HepG2 (cell line): Measurements from ENCODE around the gene SLC35D2. TPM values are rescaled to one million over a fixed set of nuclear protein-coding genes. Genes with fewer than 3 reads are reported as not detected.
A peak's percentile ranks its signal among the peaks of the same experiment; 100 is the strongest.

Experiments used
- ATAC-seq: fragments of 200-7000 bp; cut with Tn5 transposase; 3 replicates; pipeline ENCODE4 v1.9.1; 2020; ENCODE audit warnings: mild to moderate bottlenecking, moderate library complexity
- BruUV-seq: library from RNA; stranded (reverse); fragments of 400-500 nt; replicated peaks from 2 replicates; lab custom pipeline; 2021; lab: Mats Ljungman, UMichigan
- CTCF ChIA-PET: fragments of 300-600 bp; formaldehyde crosslinking; extraction: SDS; loops from one replicate; lab custom pipeline; 2021; ENCODE audit warnings: low total read pairs, inconsistent platforms, low intra/inter-chr PET ratio; lab: Yijun Ruan, JAX
- POLR2A ChIA-PET: fragments of 350-600 bp; sonication (Branson Sonifier 250); formaldehyde crosslinking; loops from one replicate; lab custom pipeline; 2020; ENCODE audit warnings: antibody characterized with exemption, inconsistent platforms; lab: Yijun Ruan, JAX
- DNase-seq: peaks from one replicate; pipeline ENCODE4 v3.0.0-alpha.2; 2015; ENCODE audit warnings: low spot score
- FAIRE-seq: peaks from 3 replicates; lab custom pipeline; 2011; peaks lifted over from hg19 to GRCh38; lab: Jason Lieb, UNC
- H2AFZ ChIP-seq: one replicate; pipeline ENCODE4 v1.6.1; 2011; ENCODE audit warnings: low read length, inconsistent platforms
- H3K27ac ChIP-seq: fragments of 300-600 bp; 3 replicates; pipeline ENCODE4 v1.8.0; 2011; ENCODE audit warnings: mixed run types, mild to moderate bottlenecking, mixed read lengths, low read length, inconsistent platforms; ENCODE audit not compliant: insufficient read depth; ENCODE audit errors: extremely low read length
- H3K27me3 ChIP-seq, 2 experiments: fragments of 200-600 bp in 1 of 2; 2 replicates in 1 of 2; 3 replicates in 1 of 2; pipeline versions ENCODE4 v1.6.0 to v1.8.0; 2011; ENCODE audit warnings: low read length in 2 of 2, mild to moderate bottlenecking in 2 of 2, moderate library complexity in 2 of 2, inconsistent platforms in 1 of 2; ENCODE audit not compliant: insufficient read depth in 2 of 2, control insufficient read depth in 1 of 2
- H3K36me3 ChIP-seq, 2 experiments: fragments of 200-600 bp in 1 of 2; replicated peaks in 1 of 2; 2 replicates in 1 of 2; 3 replicates in 1 of 2; pipeline versions ENCODE4 v1.5.1 to v1.8.0; 2011; ENCODE audit warnings: low read length in 2 of 2, inconsistent platforms in 1 of 2; ENCODE audit not compliant: insufficient read depth in 2 of 2, control insufficient read depth in 1 of 2
- H3K4me1 ChIP-seq: 2 replicates; pipeline ENCODE4 v1.5.1; 2012; ENCODE audit warnings: low read length, inconsistent platforms; ENCODE audit not compliant: insufficient read depth
- H3K4me2 ChIP-seq: 2 replicates; pipeline ENCODE4 v1.6.0; 2011; ENCODE audit warnings: low read depth, low read length, inconsistent platforms
- H3K4me3 ChIP-seq, 3 experiments: fragments of 200-600 bp in 1 of 3; sonication (generic), shearing (Covaris generic) in 1 of 3; replicated peaks in 1 of 3; 2 replicates each; pipeline ENCODE4 v1.5.1; 2011 to 2016; ENCODE audit warnings: low read length in 3 of 3, inconsistent platforms in 2 of 3, low read depth in 2 of 3, mild to moderate bottlenecking in 2 of 3, control low read depth in 1 of 3, mixed read lengths in 1 of 3; ENCODE audit not compliant: insufficient read depth in 1 of 3
- H3K79me2 ChIP-seq: one replicate; pipeline ENCODE4 v1.6.1; 2011; ENCODE audit warnings: low read length, inconsistent platforms; ENCODE audit not compliant: insufficient read depth
- H3K9ac ChIP-seq: 2 replicates; pipeline ENCODE4 v1.6.0; 2011; ENCODE audit warnings: mild to moderate bottlenecking, low read depth, low read length, inconsistent platforms; ENCODE audit not compliant: insufficient read depth
- H3K9me3 ChIP-seq: 2 replicates; pipeline ENCODE4 v1.5.1; 2012; ENCODE audit warnings: mild to moderate bottlenecking, low read length
- H4K20me1 ChIP-seq: 2 replicates; pipeline ENCODE4 v1.6.0; 2011; ENCODE audit warnings: inconsistent platforms, mild to moderate bottlenecking, low read length, moderate library complexity; ENCODE audit not compliant: insufficient read depth
- CEBPG ChIP-seq: IDR thresholded peaks from 2 replicates; pipeline ENCODE4 v1.6.1; 2016
- FOSL1 ChIP-seq: sonication (generic); formaldehyde crosslinking; IDR thresholded peaks from 2 replicates; pipeline ENCODE4 v1.9.0; 2021; ENCODE audit warnings: missing genetic modification reagents, borderline replicate concordance
- SMAD9 ChIP-seq: sonication (generic); formaldehyde crosslinking; IDR thresholded peaks from 2 replicates; pipeline ENCODE4 v1.5.1; 2020; ENCODE audit warnings: mild to moderate bottlenecking, missing genetic modification reagents
- TFDP2 ChIP-seq: sonication (generic); formaldehyde crosslinking; IDR thresholded peaks from 2 replicates; pipeline ENCODE4 v1.4.0; 2020; ENCODE audit warnings: missing genetic modification reagents
- UBTF ChIP-seq: sonication (generic); formaldehyde crosslinking; IDR thresholded peaks from 2 replicates; pipeline ENCODE4 v1.4.0; 2020; ENCODE audit warnings: mild to moderate bottlenecking, missing genetic modification reagents
- ZBTB38 ChIP-seq: sonication (generic); formaldehyde crosslinking; IDR thresholded peaks from 2 replicates; pipeline ENCODE4 v1.5.1; 2020; ENCODE audit warnings: mild to moderate bottlenecking, missing genetic modification reagents
- ZNF839 ChIP-seq: sonication (generic); formaldehyde crosslinking; IDR thresholded peaks from 2 replicates; pipeline ENCODE4 v1.4.0; 2020; ENCODE audit warnings: missing genetic modification reagents, mild to moderate bottlenecking, borderline replicate concordance
- WGBS: methylation state at CpG from one replicate; pipeline ENCODE4 v1.1.6; 2017; ENCODE audit warnings: low lambda C conversion rate; 5-methylcytosine and 5-hydroxymethylcytosine counted together
- in situ Hi-C: cut with HindIII; loops from 2 replicates; pipeline ENCODE4 v1.10.0; 2017; ENCODE audit warnings: low pct_unique_long_range_greater_than_20kb; ENCODE audit not compliant: extremely low pct_ligation_motif_present
- intact Hi-C: fragments of 100-400 bp; cut with micrococcal nuclease; formaldehyde crosslinking; loops from one replicate; pipeline ENCODE4 v1.10.0; 2022; ENCODE audit not compliant: unreplicated experiment
- polyA plus RNA-seq, 8 experiments: library from polyadenylated mRNA; depleted of rRNA in 3 of 8; stranded (reverse) in 7 of 8; unstranded in 1 of 8; fragments of >200 nt; fragmentation: Illumina TruSeq in 4 of 8; extraction: Trizol in 4 of 8; gene quantifications; 2 replicates each; pipeline versions ENCODE4 v1.2.1 to v1.2.3, GENCODE V29; 2011 to 2016; ENCODE audit warnings: low read depth in 4 of 8, missing spikeins in 1 of 8, mixed read lengths in 1 of 8; ENCODE audit not compliant: insufficient read depth in 1 of 8
- total RNA-seq, 5 experiments: library from RNA; depleted of rRNA; stranded (reverse); fragments of >200 nt; fragmentation: Illumina TruSeq; extraction: Trizol; gene quantifications; 2 replicates each; pipeline ENCODE4 v1.2.3, GENCODE V29; 2016; ENCODE audit warnings: low read depth in 1 of 5
- TF ChIP-seq, protein P1 (sequence below): sonication (generic); formaldehyde crosslinking; IDR thresholded peaks from 2 replicates; pipeline ENCODE4 v1.9.0; 2021; ENCODE audit warnings: mild to moderate bottlenecking, missing genetic modification reagents
- TF ChIP-seq, protein P2 (sequence below): IDR thresholded peaks from 2 replicates; pipeline ENCODE4 v1.6.1; 2018; ENCODE audit warnings: missing genetic modification reagents, mild to moderate bottlenecking, missing compliant biosample characterization

SLC35D2 gene
- total and polyA plus RNA-seq, 2 of the 13 experiments (the other 11 are each of a cell fraction or from before 2014, with no cell fraction given) = 96.2 to 103 TPM

DNA sequence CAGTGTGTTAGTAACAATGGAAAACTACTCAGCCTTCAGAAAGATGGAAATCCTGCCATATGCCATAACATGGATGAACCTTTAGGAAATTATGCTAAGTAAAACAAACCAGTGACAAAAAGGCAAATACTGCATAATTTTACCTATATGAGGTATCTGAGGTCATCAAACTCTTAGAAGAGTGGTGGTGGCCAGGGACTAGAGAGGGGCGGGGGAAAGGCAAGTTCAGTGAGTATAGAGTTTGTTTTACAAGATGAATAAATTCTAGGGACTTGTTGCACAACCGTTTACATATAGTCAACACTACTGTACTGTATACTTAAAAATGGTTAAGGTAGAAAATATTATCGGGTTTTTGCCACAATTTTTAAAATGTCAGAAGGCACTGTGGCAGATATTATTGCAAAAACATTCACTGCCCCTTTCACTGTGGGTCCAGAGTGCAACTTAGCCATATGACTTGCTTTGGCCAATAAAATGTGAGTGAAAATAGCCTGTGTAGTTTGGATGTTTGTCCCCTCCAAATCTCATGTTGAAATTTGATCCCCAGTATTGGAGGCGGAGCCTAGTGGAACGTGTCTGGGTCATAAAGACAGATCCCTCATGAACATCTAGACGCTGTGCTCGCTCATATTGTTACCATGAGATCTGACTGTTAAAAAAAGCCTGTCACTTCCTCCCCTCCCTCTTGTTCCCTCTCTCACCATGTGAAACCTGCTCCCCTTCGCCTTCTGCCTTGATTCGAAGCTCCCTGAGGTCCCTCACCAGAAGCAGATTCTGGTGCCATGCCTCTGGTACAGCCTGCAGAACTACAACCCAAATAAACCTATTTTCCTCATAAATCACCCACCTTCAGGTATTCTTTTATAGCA, 25.1 kb upstream of the SLC35D2 start:
- H3K27me3 ChIP-seq = no peaks in the 10 kb centered on the region
- H4K20me1 ChIP-seq = no peaks in the 10 kb centered on the region; the same call in 1 of the 2 replicates
- peak overlapping the region; percentile 89 for H3K27ac ChIP-seq
- FAIRE-seq = peak; percentile 81
- ChIA-PET CTCF (no interaction called here), POLR2A (interaction anchor here (1.0 to 2.1 kb wide), 4 partner anchors 9 to 27 kb away, joined by 3 to 7 read pairs (median 4); no protein-coding TSS in a partner anchor)
- in situ Hi-C loops = no loop called here
- peaks cover 79% of the 10 kb centered on the region for H3K79me2 ChIP-seq
- no peaks in the 10 kb centered on the region for H3K9me3 ChIP-seq
- peak; percentile 93 for ATAC-seq
- WGBS = 27% methylated on average over 9 of the region's 9 CpGs
- peak overlapping the region in 2 of 3 experiments; percentile 38 to 42; a peak in 2 of 6 replicates for H3K4me3 ChIP-seq
- no TSS peak for BruUV-seq
- H3K36me3 ChIP-seq = no peaks in the 10 kb centered on the region
- intact Hi-C loops = no loop called here
- H3K4me2 ChIP-seq = peak overlapping the region; percentile 81
- peak overlapping the region; percentile 50 for H3K9ac ChIP-seq
- DNase-seq = peak; percentile 95
- no peak overlapping the region for H2AFZ ChIP-seq
- peaks cover 50% of the 10 kb centered on the region for H3K4me1 ChIP-seq
- TF ChIP-seq SMAD9 (CRISPR knock-in tag) (no peak), TFDP2 (peak; percentile 20; the same call in 1 of the 2 replicates), ZNF839 (CRISPR knock-in tag) (no peak), FOSL1 (CRISPR knock-in tag) (no peak), ZBTB38 (peak; percentile 30; the same call in 1 of the 2 replicates), CEBPG (CRISPR knock-in tag) (peak; percentile 57), UBTF (CRISPR knock-in tag) (peak; percentile 38; the same call in 1 of the 2 replicates)
- TF ChIP-seq, protein P1, sequence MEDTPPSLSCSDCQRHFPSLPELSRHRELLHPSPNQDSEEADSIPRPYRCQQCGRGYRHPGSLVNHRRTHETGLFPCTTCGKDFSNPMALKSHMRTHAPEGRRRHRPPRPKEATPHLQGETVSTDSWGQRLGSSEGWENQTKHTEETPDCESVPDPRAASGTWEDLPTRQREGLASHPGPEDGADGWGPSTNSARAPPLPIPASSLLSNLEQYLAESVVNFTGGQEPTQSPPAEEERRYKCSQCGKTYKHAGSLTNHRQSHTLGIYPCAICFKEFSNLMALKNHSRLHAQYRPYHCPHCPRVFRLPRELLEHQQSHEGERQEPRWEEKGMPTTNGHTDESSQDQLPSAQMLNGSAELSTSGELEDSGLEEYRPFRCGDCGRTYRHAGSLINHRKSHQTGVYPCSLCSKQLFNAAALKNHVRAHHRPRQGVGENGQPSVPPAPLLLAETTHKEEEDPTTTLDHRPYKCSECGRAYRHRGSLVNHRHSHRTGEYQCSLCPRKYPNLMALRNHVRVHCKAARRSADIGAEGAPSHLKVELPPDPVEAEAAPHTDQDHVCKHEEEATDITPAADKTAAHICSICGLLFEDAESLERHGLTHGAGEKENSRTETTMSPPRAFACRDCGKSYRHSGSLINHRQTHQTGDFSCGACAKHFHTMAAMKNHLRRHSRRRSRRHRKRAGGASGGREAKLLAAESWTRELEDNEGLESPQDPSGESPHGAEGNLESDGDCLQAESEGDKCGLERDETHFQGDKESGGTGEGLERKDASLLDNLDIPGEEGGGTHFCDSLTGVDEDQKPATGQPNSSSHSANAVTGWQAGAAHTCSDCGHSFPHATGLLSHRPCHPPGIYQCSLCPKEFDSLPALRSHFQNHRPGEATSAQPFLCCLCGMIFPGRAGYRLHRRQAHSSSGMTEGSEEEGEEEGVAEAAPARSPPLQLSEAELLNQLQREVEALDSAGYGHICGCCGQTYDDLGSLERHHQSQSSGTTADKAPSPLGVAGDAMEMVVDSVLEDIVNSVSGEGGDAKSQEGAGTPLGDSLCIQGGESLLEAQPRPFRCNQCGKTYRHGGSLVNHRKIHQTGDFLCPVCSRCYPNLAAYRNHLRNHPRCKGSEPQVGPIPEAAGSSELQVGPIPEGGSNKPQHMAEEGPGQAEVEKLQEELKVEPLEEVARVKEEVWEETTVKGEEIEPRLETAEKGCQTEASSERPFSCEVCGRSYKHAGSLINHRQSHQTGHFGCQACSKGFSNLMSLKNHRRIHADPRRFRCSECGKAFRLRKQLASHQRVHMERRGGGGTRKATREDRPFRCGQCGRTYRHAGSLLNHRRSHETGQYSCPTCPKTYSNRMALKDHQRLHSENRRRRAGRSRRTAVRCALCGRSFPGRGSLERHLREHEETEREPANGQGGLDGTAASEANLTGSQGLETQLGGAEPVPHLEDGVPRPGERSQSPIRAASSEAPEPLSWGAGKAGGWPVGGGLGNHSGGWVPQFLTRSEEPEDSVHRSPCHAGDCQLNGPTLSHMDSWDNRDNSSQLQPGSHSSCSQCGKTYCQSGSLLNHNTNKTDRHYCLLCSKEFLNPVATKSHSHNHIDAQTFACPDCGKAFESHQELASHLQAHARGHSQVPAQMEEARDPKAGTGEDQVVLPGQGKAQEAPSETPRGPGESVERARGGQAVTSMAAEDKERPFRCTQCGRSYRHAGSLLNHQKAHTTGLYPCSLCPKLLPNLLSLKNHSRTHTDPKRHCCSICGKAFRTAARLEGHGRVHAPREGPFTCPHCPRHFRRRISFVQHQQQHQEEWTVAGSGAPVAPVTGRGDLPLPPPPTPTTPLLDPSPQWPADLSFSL = no peak
- TF ChIP-seq, protein P2, sequence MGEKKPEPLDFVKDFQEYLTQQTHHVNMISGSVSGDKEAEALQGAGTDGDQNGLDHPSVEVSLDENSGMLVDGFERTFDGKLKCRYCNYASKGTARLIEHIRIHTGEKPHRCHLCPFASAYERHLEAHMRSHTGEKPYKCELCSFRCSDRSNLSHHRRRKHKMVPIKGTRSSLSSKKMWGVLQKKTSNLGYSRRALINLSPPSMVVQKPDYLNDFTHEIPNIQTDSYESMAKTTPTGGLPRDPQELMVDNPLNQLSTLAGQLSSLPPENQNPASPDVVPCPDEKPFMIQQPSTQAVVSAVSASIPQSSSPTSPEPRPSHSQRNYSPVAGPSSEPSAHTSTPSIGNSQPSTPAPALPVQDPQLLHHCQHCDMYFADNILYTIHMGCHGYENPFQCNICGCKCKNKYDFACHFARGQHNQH (CRISPR knock-in tag) = peak; percentile 76
